Measurements from ENCODE around the gene GPR3.

The GPR3 gene

GRCh38 chr1:27399251-27400025 lies 7.0 kb downstream of the GPR3 start:
- Histone ChIP-seq H3K4me1 (ENCODE audit: insufficient read depth, low read length, poor library complexity, severe bottlenecking) (peaks cover 34% of the 10 kb centered on the region), H4K20me1 (ENCODE audit: insufficient read depth, low read length, poor library complexity, severe bottlenecking) (no peaks in the 10 kb centered on the region), H3K9me3 (ENCODE audit: insufficient read depth, low read depth, low read length) (no peaks in the 10 kb centered on the region), H3F3A (ENCODE audit: low read depth) (peaks cover 16% of the 10 kb centered on the region; the same call in 1 of the 2 replicates), H2AFZ (ENCODE audit: low read length) (no peak overlapping the region), H3K79me2 (ENCODE audit: insufficient read depth, low read length) (no peaks in the 10 kb centered on the region), H3K4me2 (ENCODE audit: low read depth, low read length, poor library complexity, severe bottlenecking) (no peak overlapping the region), H3K9ac (ENCODE audit: low read depth, low read length, poor library complexity, severe bottlenecking) (peak overlapping the region; percentile 7), H3K4me3 (ENCODE audit: low read length, poor library complexity, severe bottlenecking) (no peak overlapping the region), H3K36me3 (ENCODE audit: insufficient read depth, low read length) (no peaks in the 10 kb centered on the region), H3K27me3 (ENCODE audit: insufficient read depth, low read length, poor library complexity, severe bottlenecking) (no peaks in the 10 kb centered on the region), H3K9me2 (replicated peaks; ENCODE audit: low read depth, low read length) (no peaks in the 10 kb centered on the region)
- TF ChIP-seq EZH2phosphoT487 (IDR thresholded peaks at IDR 0.05; ENCODE audit: borderline replicate concordance) (no peak), CTCF (conservative IDR thresholded peaks at IDR 0.05; ENCODE audit: low read length) (no peak)

GRCh38 chr1:27400082-27400962 lies 7.9 kb downstream of the GPR3 start:
- TF ChIP-seq EZH2phosphoT487 (IDR thresholded peaks at IDR 0.05; ENCODE audit: borderline replicate concordance) (no peak), CTCF (conservative IDR thresholded peaks at IDR 0.05; ENCODE audit: low read length) (no peak)
- H3K27me3 ChIP-seq (ENCODE audit: insufficient read depth, low read length, poor library complexity, severe bottlenecking) = no peaks in the 10 kb centered on the region
- no peaks in the 10 kb centered on the region; the same call in 1 of the 2 replicates for H3K79me2 ChIP-seq (ENCODE audit: insufficient read depth, low read length)
- H3K9me2 ChIP-seq (replicated peaks; ENCODE audit: low read depth, low read length) = no peaks in the 10 kb centered on the region
- H4K20me1 ChIP-seq (ENCODE audit: insufficient read depth, low read length, poor library complexity, severe bottlenecking) = no peaks in the 10 kb centered on the region
- H2AFZ ChIP-seq (ENCODE audit: low read length) = no peak overlapping the region
- peaks cover 20% of the 10 kb centered on the region; the same call in 1 of the 2 replicates for H3F3A ChIP-seq (ENCODE audit: low read depth)
- H3K9ac ChIP-seq (ENCODE audit: low read depth, low read length, poor library complexity, severe bottlenecking) = no peak overlapping the region
- no peak overlapping the region for H3K4me2 ChIP-seq (ENCODE audit: low read depth, low read length, poor library complexity, severe bottlenecking)
- no peak overlapping the region for H3K4me3 ChIP-seq (ENCODE audit: low read length, poor library complexity, severe bottlenecking)
- no peaks in the 10 kb centered on the region for H3K36me3 ChIP-seq (ENCODE audit: insufficient read depth, low read length)
- H3K4me1 ChIP-seq (ENCODE audit: insufficient read depth, low read length, poor library complexity, severe bottlenecking) = peaks cover 43% of the 10 kb centered on the region
- H3K9me3 ChIP-seq (ENCODE audit: insufficient read depth, low read depth, low read length) = no peaks in the 10 kb centered on the region

- H4K20me1 ChIP-seq (ENCODE audit: insufficient read depth, low read length, poor library complexity, severe bottlenecking) = no peaks in the 10 kb centered on the region
- peaks cover 48% of the 10 kb centered on the region for H3K4me1 ChIP-seq (ENCODE audit: insufficient read depth, low read length, poor library complexity, severe bottlenecking)
- no peaks in the 10 kb centered on the region for H3K9me3 ChIP-seq (ENCODE audit: insufficient read depth, low read depth, low read length)
- no peaks in the 10 kb centered on the region for H3K27me3 ChIP-seq (ENCODE audit: insufficient read depth, low read length, poor library complexity, severe bottlenecking)
- no peak overlapping the region for H3K4me2 ChIP-seq (ENCODE audit: low read depth, low read length, poor library complexity, severe bottlenecking)
- H3K4me3 ChIP-seq (ENCODE audit: low read length, poor library complexity, severe bottlenecking) = no peak overlapping the region
- H3K9me2 ChIP-seq (replicated peaks; ENCODE audit: low read depth, low read length) = no peaks in the 10 kb centered on the region
- H3K9ac ChIP-seq (ENCODE audit: low read depth, low read length, poor library complexity, severe bottlenecking) = peak overlapping the region; percentile 91
- no peak overlapping the region for H2AFZ ChIP-seq (ENCODE audit: low read length)
- H3F3A ChIP-seq (ENCODE audit: low read depth) = peaks cover 20% of the 10 kb centered on the region; the same call in 1 of the 2 replicates
- TF ChIP-seq EZH2phosphoT487 (IDR thresholded peaks at IDR 0.05; ENCODE audit: borderline replicate concordance) (no peak), CTCF (conservative IDR thresholded peaks at IDR 0.05; ENCODE audit: low read length) (no peak)
- H3K79me2 ChIP-seq (ENCODE audit: insufficient read depth, low read length) = no peaks in the 10 kb centered on the region; the same call in 1 of the 2 replicates
- H3K36me3 ChIP-seq (ENCODE audit: insufficient read depth, low read length) = no peaks in the 10 kb centered on the region
Observed at GRCh38 chr1:27400963-27401341, 8.5 kb downstream of the GPR3 start.
